HG02798 (cell line): ENCODE results near the gene FAM168B.

Source experiments
- ATAC-seq: cut with Tn5 transposase; IDR thresholded peaks from one replicate; pipeline ENCODE4 v1.9.1; 2021; ENCODE audit warnings: mild to moderate bottlenecking; ENCODE audit not compliant: unreplicated experiment, poor library complexity

Gene FAM168B

DNA sequence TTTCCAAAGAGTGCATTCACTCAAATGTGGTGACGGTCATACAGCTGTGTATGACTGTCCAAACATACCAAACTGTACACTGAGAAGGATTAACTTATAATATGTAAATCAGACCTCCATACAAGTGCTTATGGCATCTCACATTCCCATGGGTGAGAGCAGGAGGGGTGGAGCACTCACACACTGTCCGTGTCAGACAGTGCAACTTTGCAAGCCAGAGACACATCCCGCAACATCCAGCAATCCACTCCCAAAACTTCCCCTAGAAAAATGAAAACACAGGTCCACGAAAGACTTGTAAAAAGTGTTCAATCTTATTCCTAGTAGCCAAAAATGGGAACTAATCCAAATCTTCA lies 36.4 kb downstream of the FAM168B start:
- no peak for ATAC-seq

DNA sequence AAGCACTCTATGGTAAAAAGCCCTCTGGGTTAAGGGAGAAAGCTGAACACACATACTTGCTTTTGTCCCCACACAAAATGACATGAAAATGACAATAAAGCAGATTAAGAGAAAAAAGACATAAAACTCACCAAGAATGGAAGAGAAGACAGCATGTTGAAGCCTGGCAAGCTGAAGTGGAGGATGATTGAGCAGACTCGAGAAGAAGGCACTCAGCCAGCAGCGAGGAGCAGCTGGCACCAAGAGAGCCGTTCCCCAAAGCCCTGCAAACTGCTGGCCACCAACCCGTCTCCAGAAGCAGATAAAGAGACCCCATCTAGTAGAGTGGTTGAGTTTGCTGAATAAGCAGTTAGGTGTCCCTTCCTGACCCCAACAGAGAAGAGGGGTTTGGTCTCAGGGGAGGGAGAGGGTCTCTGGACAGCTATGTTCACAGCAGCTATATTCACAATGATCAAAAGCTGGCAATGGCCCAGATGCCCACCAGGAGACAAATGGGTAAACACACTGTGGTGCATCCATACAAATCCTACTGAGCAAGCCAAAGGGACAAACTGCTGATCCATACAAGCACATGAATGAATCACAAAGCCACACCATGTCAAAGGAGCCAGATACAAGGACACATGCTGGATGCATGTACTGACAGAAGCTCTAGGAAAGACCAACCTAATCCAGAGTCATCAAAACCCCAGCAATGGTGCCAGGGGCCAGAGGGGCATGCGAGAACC lies 36.9 kb downstream of the FAM168B start:
- no peak for ATAC-seq

DNA sequence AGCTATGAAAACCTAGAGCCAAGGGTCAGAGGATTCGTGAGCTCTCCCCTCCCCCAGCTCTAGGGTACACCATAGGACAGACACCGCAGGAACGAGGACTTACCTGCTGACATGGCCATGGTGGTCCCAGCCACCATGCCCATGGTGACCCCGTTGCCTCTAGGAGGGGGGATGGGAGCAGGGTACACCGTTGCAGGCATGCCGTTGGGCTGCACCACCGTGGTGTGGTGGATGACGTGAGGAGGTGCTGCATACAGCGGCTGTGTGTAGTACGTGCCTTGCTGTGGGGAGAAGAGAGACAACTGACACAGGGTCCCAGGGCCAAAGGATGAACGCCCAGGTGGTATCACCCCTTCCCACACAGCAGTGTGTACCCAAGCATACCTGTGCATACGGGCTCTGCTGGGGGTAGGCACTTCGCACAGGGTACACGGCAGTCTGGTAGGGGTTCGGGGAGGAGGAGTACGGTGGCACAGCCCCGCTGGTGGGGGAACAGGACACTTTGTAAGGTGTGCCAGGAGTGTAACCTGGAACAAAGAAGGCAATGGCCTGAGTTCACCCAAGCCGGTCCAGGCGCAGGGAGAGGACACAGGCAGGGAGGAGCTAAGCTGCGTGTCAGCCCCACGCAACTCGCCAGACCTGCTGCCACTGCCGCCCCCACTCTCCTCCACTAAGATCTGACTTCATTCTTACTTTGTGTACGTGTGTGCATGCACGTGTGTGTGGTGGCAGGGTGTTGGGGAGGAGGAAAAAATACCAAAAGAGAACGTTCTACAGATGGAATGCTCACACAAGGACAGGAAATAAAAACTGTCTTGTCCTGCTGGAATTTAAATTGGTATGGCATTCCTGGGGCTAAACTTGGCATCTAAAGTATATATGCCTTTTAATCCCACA lies 37.8 kb downstream of the FAM168B start:
- no peak for ATAC-seq

DNA sequence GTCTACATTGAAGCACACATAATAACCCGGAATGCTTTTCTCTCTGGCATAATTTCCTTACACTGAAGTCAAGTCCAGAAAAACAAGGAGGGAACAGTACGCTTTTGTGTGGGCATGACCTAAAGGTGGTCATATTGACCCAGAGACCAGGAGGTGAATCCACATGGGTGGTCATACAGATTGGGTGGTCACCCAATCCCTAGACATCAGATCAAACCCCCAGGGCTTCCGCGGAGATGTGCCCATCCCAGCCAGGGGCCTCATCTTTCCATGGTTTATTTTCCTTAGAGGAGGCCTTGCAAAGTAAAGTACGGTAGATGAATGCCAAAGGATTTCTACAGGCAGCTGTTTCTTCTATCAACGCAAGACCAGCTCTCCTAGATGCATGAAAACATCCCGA lies 38.8 kb downstream of the FAM168B start:
- no peak for ATAC-seq

DNA sequence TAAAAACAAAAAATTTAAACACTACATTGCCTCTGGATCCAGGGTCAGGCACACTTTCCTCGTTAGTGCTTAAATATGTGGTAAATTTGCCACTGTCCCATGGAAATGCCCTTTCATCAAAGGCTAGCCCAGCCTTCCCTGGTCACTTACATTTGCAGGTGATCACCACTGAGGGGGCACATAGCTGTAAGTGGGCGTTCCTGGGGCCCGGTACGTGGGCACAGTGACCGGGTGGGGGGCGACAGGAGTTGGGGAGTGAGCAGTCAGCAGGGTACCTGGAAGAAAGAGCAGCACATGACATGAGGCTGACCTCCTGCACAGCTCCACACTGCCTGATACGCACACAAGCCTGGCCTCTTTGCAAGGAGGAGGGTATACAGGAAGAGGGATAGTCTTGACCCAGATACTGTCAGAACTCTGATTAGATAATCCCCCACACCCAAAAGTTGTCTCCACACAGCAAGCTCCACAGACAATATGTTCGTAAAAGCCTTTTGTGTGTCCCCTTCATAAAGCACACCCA lies 40.5 kb downstream of the FAM168B start:
- ATAC-seq = no peak

DNA sequence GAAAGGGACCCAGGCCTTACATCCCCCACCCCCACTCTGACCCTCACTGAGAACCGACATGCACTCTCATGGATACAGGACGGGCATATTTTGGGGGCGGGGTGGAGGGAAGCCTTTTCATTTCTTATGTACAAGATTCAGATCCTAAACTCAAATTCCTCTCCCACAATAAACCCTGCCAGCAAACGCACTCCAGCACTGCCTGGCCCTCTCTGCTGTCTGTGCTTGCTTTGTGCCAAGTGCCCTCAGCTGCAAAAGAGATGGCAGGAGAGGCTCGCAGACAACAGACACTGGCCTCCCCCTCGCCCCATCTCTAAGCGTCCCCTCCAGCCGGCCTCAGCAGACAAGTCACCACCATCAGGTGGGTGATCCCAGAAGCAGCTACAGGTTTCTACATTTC lies 42.4 kb downstream of the FAM168B start:
- ATAC-seq = no peak

DNA sequence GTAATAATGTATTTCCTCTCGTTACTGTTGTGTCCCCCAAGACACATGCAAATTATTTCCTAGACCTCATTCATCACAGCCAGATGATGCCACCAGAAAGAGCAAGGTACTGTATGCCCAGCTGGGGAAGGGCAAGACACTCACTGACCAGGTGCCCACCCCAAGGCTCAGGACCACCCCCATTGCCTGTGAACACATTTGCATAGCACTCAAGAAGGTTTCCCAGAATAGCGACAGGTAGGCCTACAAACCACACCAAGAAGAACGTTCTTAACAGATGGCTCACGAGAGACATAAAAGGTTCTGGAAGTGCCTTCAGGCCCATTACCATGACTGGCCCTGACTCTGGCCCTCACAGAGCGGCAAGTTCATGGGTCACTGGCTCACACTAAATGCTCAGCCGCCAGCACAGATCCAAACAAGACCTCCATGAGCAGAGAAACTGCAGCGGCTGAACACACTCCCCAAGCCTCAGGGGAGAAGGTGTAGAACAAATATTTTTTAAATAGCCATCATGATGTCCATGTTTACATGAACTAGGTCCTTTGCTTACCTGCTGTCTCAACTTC lies 44.0 kb downstream of the FAM168B start:
- no peak for ATAC-seq

DNA sequence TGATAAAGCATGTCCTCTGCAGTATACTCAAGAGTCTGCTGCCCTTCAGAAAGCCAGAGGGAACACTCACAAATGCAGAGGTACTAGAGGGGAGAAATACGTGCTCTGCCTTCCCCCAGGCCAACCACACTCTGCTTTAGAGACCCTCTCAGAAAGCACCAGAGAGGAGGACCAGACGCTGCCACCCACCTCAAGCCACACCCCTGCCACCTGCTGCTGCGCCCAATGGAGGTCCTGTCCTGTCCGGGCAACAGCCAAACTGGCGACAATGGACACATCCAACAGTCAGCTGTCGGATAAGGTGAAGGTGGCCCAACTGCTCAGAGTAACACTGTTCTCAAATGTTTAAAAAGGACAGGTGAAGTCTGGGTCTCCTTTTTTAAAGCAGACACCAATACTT lies 44.6 kb downstream of the FAM168B start:
- no peak for ATAC-seq

DNA sequence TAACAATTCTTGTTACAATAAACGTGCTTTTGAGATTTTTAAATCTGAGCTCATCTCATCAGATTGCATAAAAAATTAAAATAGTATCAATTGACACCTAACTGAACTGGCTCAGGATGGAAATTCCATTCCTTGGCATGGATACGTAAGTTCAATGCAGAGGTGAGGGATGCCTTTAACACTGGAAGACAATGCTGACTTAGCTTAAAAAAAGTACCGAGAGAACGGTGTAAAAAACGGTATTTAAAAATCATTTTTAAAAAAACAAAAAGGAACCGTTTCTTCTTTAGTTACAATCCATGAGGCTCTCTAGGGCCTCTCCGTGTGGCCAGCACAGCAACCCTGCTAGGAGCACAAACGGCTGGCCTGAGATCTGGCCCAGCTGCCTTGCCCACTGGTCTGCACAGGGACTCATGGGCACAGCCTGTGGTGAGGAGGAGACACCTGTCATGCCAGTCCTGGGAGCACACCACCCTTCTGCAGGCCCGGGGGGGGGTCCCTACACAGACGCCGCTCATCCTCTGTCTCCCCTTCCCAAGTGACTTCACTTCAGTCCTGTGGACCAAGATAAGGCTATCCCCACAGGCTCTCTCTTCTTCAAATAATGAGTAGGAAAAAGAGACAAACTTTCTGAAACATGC lies 45.2 kb downstream of the FAM168B start:
- ATAC-seq = no peak

DNA sequence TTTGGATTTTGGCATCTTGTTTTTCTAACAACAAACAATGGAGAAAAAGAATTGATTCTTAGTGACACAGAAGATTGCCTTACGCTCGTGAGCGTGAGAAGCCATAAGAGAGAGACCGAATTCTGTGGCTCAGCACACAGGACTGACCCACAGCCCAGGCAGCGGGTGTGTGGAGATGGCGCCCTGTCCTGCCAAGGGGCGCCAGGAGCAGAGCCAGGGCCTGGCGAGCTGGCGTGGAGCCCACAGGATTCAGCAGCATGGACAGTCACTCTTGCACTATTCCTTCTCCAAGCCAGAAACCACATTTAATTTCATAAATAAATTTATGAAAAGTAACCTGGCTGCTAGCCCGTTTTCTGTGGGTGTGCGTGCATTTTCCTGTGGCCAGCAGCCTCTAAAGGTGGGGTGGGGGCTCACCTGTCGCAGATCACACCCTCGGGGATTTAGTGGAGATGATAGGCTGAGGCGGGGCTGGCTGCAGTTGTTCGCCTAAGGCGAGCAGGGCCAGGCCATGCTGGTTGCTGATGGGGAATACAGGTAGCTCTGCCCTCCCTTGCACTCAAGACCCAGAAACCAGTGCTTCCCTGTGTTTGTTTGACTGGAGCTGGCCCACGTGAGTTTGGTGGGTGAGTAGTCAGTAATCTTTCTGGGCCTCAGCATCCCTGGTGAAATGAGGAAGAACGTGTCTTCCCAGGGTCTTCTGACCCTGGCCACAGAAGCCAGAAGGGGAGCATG lies 46.2 kb downstream of the FAM168B start:
- no peak for ATAC-seq

DNA sequence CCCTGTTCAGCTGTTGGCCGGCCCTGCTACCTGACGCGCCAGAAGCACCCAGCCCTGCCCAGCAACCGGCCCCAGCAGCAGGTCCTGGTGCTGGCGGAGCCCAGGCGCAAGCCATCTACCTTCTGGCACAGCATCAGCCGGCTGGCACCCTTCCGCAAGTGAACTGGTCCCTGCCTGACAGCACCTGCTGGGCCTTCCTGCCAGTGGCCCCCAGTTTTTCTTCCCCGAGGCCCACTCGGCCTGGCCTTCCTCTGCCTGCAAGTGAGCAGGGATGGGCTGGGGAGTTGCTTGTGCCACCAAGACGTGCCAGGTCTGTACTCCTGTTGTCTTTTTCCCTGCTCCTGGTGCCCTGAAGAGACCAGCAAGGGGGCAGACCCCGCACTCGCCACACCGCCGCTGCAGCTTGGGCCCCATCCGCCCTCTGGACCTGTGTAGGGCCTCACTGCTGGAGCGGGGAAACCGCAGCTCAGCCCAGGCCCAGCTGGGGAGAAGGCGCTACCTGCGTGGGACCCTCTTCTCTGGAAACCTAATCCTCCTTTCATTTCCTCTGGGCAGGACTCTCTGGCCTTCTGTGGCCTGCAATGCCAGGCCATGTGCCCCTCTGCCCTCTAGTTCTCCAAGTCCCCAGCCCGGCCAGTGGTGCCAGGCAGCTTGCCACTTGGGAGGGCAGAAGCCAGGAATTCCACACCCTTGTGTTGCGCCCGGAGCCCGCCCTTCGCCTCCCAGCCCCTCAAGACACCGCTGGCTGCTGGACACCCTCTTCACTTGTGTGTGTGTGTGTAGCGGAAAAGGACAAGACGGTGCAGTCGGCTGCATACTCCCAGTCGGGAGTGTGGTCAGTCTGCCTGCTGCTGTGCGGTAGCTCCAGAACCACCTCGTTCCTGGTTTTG lies 47.0 kb downstream of the FAM168B start:
- no peak for ATAC-seq

DNA sequence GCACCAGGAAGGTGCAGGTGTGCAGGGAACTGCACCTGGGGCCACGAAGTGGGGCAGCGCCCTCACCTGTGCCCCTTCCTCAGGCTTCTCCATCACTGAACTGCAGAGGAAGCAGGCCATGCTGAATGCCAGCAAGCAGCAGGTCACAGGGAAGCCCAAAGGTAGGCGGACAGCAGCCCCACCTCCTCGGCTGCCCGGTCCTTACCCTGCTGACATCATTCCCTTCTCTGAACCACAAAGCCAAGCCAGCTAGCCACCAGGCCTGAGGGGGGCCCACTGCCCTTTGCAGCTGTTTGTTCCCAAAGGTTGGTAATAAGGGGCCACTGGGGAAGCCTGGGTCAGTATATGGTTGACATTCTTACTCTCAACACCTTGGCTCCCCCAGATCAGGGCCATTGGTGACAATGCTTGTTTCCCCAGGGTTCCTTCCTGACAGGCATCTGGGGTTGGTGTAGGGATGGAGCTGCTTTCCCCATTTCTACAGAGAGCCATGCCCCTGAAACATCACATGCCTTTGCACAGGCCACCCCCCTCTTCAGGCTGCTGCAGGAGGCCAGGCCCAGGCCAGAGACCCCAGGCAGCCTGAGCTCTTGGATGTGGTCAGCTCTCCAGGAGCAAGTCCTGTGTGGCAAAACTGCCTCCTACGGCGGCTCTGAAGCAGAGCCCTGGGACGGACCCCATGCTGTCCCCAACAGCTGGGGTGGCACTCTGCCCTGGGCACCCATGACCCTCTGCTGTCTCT lies 47.8 kb downstream of the FAM168B start:
- no peak for ATAC-seq

DNA sequence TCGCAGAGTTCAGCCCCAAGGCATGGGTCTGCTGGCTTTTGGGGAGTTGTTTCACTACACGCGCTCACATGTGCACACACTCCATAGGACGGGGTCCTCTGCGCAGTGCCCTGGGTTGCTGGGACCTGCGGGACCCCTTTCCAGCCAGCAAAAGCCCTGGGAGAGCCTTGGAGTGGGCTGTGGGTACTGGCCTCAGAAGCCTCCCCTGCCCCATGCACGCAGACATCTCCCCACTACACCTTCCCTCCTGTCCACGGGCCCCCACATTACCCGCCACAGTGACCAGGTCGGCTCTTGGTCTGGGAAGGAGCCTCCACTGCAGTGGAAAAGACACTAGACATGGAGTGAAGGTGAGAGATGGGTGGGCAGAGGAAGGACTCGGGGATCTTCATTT lies 48.5 kb downstream of the FAM168B start:
- no peak for ATAC-seq

DNA sequence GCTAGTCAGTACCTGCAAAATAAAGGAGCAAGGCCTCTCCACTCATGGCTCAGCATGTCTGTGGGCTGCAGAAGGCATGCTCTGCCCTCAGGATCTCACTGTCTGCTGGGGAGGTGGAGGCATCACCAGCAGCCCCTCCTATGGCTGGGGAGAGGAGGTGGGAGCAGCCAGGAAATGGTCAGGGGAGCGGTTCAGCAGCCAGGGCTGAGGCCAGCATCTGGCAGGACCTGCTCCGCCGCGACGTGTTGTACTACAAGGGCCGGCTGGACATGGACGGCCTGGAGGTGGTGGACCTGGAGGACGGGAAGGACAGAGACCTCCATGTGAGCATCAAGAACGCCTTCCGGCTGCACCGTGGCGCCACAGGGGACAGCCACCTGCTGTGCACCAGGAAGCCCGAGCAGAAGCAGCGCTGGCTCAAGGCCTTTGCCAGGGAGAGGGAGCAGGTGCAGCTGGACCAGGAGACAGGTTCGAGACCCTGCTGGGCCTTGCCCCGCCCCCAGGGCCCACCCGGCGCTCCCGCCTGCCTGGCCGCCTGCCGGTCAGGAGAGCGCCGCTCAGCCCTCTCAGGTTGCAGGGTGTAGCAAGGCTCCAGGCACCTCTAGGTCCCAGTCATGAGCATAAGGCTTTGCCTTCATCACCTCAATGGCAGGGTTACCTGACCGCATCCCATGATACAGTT lies 49.0 kb downstream of the FAM168B start:
- ATAC-seq = no peak

DNA sequence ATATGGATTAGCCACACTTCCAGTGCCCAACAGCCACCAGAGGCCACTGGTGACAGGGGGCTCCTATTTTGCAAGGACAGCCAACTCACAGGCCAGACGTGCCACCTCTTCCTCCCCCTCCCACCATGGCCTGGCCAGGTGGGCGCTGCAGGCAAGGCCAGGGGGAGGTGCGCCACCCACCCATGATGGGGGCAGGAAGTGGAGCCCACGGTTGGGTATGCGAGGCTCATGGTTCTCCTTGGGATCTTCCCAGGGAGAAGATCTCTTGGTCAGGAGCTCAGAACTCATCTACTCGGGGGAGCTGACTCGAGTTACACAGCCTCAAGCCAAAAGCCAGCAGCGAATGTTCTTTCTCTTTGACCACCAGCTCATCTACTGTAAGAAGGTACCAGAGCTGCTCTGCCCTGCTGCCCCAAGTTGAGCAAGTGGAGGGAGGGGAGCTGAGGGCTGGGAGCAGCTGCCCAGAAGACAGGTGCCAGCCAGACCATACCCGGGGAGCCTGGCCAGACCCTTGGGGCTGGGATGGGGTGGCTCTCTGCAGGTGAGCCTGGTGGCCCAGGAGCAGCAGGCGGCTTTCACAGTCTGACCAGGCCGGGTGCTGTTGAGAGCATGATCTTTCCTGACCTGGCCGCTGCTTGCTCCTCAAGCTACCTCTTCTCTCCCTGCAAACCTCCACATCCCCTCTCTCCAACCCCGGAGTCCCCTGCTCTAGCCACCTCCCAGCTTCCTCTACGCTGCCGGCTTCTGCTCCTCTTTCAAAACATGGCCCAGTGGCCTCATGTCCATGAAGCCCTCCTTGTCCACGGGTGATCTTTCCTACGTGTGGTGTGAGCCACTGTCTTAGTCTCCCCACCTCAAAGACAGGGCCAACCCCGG lies 49.8 kb downstream of the FAM168B start:
- ATAC-seq = no peak

DNA sequence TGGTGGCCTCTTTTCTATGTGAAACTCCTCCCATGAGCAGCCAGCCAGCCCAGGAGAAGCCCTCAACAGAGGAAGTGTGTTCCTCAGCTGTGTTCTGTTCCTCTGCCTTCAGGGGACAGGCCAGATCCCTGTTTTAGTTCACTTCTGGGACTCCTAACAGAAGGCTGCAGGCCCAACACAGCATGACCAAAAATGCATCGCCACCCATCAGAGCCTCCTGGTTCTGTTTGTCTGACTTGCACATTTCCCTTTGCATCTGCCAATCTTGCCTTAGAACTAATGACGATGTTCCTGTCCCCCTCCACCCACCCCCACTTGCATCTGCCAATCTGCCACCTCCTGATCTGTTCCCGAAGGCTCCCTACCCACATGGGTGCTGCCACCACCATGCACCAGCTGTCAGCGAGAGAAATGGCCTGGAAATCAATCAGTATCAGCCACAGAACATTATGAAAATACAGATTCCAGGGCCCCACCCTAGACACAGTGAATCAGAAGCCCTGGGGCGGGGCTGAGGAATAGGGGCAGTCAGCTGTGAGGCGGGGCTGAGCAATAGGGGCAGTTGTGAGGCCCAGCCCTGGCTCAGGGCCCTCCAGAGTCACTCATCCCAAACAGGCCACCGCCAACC lies 51.0 kb downstream of the FAM168B start:
- ATAC-seq = no peak
